ENCODE results near the gene SEC14L5. TPM values are rescaled to one million over a fixed set of nuclear protein-coding genes. Genes with fewer than 3 reads are reported as not detected.
A peak's percentile ranks its signal among the peaks of the same experiment; 100 is the strongest.

Gene SEC14L5
- total RNA-seq, 1 donor from 2014 or later: not detected

- no peak for TF ChIP-seq CTCF (IDR thresholded peaks at IDR 0.05; ENCODE audit: insufficient read depth, low read length, poor library complexity, severe bottlenecking)
- Histone ChIP-seq H3K4me3 (ENCODE audit: low read depth, low read length) (no peak overlapping the region), H3K36me3 (ENCODE audit: control insufficient read depth, insufficient read depth, low read length) (no peaks in the 10 kb centered on the region), H3K27me3 (ENCODE audit: control insufficient read depth, insufficient read depth, low read length) (no peaks in the 10 kb centered on the region)
- no peak for DNase-seq (ENCODE audit: low read depth)
Measured at GRCh38 chr16:5030251-5030870, 72.2 kb downstream of the SEC14L5 start.

GRCh38 chr16:5031601-5032000 lies 73.5 kb downstream of the SEC14L5 start:
- no peak for TF ChIP-seq CTCF (IDR thresholded peaks at IDR 0.05; ENCODE audit: insufficient read depth, low read length, poor library complexity, severe bottlenecking)

GRCh38 chr16:5032748-5033167 lies 74.6 kb downstream of the SEC14L5 start:
- peaks cover 4% of the 10 kb centered on the region for H3K27me3 ChIP-seq (ENCODE audit: control insufficient read depth, insufficient read depth, low read length)
- no peak for TF ChIP-seq CTCF (IDR thresholded peaks at IDR 0.05; ENCODE audit: insufficient read depth, low read length, poor library complexity, severe bottlenecking)
- DNase-seq (ENCODE audit: low read depth): no peak
- H3K4me3 ChIP-seq (ENCODE audit: low read depth, low read length): peak overlapping the region; percentile 84
- H3K36me3 ChIP-seq (ENCODE audit: control insufficient read depth, insufficient read depth, low read length): no peaks in the 10 kb centered on the region

More at GRCh38 chr16:5031601-5032000, 73.5 kb downstream of the SEC14L5 start:
- DNase-seq (ENCODE audit: low read depth): no peak
- H3K36me3 ChIP-seq (ENCODE audit: control insufficient read depth, insufficient read depth, low read length): no peaks in the 10 kb centered on the region
- H3K27me3 ChIP-seq (ENCODE audit: control insufficient read depth, insufficient read depth, low read length): peaks cover 2% of the 10 kb centered on the region
- no peak overlapping the region for H3K4me3 ChIP-seq (ENCODE audit: low read depth, low read length)

GRCh38 chr16:5033256-5034166 lies 75.4 kb downstream of the SEC14L5 start, which contains the start of gene NAGPA:
Gene NAGPA, minus strand, starts transcription at chr16:5033935. Its CDS starts 21 bp downstream, at chr16:5033914.
- DNase-seq (ENCODE audit: low read depth): peak; percentile 37
- Histone ChIP-seq H3K27me3 (ENCODE audit: control insufficient read depth, insufficient read depth, low read length) (peaks cover 4% of the 10 kb centered on the region), H3K36me3 (ENCODE audit: control insufficient read depth, insufficient read depth, low read length) (no peaks in the 10 kb centered on the region), H3K4me3 (ENCODE audit: low read depth, low read length) (peak within 1 kb of the TSS; percentile 84)
- no peak for TF ChIP-seq CTCF (IDR thresholded peaks at IDR 0.05; ENCODE audit: insufficient read depth, low read length, poor library complexity, severe bottlenecking)

GRCh38 chr16:5034167-5034523 lies 76.0 kb downstream of the SEC14L5 start:
- TF ChIP-seq CTCF (IDR thresholded peaks at IDR 0.05; ENCODE audit: insufficient read depth, low read length, poor library complexity, severe bottlenecking): no peak
- Histone ChIP-seq H3K27me3 (ENCODE audit: control insufficient read depth, insufficient read depth, low read length) (peaks cover 4% of the 10 kb centered on the region), H3K4me3 (ENCODE audit: low read depth, low read length) (peak overlapping the region; percentile 84), H3K36me3 (ENCODE audit: control insufficient read depth, insufficient read depth, low read length) (no peaks in the 10 kb centered on the region)
- DNase-seq (ENCODE audit: low read depth): no peak
